ENCODE data around the gene C10orf90. TPM values are rescaled to one million over a fixed set of nuclear protein-coding genes. Genes with fewer than 3 reads are reported as not detected.

C10orf90 gene
- polyA plus RNA-seq, 12 donors: 0.67 to 2.2 (median 0.87) TPM; not detected in 2

DNA sequence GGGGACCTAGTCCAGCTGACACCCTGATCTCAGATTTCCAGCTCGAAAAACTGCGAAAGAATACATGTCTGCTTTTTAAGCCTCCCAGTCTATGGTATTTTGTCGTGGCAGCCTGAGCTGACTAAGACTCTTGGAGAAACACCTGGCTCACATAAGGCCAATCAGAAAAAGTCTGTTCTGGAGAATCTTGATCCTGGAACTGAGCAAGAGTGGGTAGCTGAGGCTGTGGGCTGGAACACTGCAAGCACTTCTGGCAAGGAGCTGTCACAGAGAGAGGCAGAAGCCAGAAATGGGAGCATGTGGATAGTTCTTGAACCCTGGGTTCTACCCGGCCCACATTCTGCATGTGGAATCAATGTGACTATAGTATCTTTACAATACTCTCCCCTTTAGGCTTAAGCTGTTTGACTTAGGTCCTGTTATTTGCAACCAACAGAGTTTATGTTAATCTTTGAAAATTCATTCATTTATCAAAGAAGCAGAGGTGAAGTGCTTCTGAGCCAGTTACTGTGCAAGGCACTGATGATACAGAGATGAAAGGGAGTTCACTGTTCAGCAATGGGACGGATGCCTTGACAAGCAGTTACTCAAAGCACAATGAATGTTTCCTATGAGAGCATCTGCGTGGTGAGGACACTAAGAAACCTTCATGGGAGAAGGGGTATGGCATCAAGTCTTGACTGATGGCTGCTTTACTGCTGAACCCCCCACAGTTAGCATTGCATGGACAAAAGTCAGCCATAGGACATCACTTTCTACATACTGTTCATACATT, 4.4 kb upstream of the C10orf90 start:
- DNase-seq: no peak

GRCh38 chr10:126673565-126673964, 3.1 kb upstream of the C10orf90 start:
- DNase-seq: no peak

GRCh38 chr10:126671402-126671975, 996 bp upstream of the C10orf90 start:
- no peak for DNase-seq

DNA sequence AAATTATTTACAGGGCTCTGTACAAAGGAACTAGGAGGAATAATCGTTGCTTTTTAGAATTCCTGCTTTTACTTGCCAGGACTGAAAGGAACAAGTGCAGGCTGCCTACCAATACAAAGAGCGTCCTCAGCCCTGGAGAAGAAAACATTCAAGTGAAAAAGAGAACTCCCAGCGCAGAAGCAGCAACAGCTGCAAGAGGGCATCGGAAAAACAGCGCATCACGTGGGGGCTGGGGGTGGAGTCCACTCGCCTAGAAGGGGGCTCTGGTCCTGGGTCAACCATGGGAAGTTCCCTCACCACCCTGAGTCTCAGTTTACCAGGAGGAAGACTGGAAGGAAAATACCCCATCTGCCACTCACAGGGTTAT, 385 bp upstream of the C10orf90 start:
- DNase-seq: no peak

DNA sequence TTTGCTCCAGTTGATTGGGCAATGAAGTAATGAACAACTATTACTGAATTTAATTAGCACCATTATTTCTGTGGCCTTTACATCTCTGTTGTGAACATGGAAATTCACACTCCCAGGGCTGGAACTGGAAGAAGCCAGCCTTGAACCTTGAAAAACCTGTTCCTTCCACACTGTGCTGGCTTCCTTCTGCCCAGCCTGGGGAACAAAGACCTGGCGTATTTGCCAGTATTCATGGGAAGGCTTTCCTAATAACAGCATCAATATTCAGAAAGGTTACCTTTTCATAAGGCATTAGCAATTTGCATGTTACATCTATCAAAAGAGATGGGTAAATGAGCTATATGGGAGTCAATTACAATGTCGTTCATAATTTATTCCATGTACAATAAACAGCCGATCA, 1.3 kb downstream of the C10orf90 start:
- no peak for DNase-seq

DNA sequence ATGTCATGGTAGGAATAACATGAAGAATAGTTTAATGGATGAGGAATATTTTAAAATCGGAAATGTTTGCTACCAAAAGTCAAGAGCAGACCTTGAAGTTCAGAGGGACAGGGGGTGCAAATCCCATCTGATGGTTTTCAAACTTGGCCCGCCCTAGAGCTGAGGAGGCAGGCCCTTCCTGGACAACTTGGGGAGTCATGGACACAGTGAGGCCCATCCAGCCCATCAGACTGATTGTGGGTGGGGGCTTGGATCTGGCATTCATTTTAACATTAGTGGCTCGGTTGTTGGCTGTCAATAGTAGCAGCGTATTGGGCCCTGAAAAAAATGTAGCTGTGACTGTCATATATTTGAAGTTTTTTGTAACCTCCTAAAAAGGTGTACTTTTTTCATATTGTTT, 2.0 kb downstream of the C10orf90 start:
- no peak for DNase-seq

GRCh38 chr10:126667568-126667967, 2.9 kb downstream of the C10orf90 start:
- no peak for DNase-seq

DNA sequence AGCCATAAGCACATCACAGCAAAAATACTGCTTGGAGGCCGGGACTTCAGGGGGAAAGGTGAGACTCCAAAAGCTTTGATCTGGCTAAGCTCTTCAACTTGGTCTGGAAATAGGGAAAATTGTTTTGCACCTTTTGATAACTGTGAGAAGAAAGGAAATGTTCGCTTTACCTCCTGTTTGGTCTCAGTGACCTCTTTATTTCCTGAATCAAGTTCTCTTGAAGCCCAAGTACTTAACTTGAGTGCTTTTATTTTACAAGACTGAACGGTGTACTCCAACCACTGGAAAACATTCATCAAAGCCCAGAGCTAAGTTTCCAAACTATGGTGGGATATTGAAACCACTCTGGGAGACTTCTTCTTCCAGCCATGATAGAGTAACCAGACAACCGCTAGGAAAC, 5.3 kb downstream of the C10orf90 start:
- no peak for DNase-seq

- peak; percentile 69 for DNase-seq
Observed at GRCh38 chr10:126663880-126664279, 6.6 kb downstream of the C10orf90 start.

DNA sequence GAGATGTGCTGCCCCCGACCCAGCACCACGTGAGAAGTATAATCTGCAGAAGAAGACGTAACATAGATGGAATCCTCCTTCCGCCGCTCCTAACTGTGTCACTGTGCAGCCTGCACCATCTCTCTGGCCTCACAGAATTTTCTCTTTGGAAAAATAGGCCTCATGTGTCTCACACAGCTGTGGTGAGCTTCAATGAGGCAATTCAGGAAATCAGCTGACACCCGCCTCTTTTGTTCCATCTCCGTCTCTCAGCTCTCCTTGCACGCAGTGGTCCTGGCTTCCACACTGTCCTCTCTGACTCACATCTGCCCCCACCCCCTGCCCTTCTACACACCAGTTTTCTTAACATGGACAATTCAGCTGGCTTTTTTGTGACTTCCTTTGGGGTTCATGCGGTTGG, 7.2 kb downstream of the C10orf90 start:
- DNase-seq: peak; percentile 86

DNA sequence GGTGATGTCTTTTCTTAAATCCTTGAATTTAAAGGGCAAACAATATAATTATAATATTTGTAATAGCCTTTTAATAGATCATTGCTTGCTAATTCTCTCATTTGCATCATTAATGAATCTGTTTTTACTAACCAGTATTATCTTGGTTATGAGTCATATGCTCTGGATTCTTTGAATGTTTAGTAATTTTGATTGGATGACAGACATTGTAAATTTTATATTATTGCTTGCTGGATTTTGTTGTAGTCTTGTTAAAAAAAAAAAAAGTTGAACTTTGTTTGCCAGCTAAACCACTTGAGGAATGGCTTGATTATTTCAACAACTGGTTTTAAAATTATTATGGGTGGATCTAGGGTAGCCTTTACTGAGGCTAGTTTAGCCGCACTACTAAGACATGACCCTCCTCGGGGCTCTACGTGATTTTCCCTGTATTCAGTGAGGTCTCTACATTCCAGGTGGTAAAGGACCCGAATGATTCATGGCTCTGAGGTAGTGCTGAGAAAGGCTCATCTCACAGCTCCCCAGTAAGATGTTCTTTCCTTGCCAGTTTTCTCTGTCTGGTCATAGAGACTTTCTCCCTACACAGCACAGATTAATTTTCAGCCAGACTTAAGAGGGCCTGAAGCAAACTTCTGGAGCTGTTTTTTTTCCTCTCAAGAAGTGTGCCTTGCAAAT, 8.5 kb downstream of the C10orf90 start:
- peak; percentile 58 for DNase-seq

DNA sequence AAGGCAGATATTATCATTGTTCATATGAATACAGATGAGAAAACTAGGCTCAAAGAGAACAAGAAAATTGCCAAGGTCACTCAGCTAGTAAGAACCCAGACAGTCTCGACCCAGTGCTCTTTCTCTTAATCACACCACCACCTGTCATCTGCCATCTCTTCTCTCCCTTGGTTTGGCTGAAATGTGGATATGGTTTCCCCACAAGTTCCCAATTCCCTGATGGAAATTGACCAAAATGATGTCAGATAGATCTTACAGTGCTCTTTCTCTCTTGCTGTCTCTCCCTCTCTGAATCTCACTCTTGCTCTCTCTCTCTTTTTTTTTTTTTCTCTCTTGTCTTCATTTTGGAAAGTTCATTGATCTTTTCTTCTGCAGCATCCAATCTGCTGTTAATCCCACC, 9.1 kb downstream of the C10orf90 start:
- no peak for DNase-seq

GRCh38 chr10:126659750-126660149, 10.7 kb downstream of the C10orf90 start:
- DNase-seq: no peak

- DNase-seq: no peak
Observed at GRCh38 chr10:126658928-126659327, 11.6 kb downstream of the C10orf90 start.

DNA sequence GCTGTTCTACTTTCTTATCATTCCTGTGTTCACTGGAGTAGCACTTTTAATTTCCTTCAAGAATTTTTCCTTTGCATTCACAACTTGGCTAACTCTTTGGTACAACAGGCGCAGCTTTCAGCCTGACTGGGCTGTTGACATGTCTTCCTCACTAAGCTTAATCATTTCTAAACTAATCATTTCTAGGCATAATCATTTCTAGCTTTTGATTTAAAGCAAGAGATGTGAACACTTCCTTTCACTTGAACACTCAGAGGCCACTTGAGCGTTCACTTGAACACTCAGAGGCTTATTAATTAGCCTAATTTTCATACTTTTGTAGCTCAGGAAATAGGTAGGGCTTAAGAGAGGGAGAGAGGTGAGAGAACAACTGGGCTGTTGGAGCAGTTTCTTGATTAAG, 15.9 kb downstream of the C10orf90 start:
- DNase-seq: no peak

DNA sequence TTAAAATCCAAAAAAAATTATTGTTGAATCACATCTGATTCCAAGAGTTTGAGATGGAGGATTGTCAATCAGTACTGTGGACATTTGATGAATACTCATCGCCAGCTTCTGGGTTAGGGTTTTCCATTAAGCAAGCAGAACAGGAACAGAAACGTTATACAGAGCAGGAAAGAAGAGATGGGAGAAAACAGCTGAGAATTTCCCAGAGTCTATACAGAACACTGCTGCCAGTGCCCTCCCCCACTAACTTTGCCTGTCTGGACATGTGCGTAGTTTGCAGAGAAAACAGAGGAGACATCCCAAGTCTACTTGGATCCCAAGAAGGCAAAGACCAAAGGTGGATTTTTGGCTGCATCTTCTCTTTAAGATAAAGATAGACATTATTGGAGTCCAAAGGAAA, 19.0 kb downstream of the C10orf90 start:
- DNase-seq: no peak

DNA sequence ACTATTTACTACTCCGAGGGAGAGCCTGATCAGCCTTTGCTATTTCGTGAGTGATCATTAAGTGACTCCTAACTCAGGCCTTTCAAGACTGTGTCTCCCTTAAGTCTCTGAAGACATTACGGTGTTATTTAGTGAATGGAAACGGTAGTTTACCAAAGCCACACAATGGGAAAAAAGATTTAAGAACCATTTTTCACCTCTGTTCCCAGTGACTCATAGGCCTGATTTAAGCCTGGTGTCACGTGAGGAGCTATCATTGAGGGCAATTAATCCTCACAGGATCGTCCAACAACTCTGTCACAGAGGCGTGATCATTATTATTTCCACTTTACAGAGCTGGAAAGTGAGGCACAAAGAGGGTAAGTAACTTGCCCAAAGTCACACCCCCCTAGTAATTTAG, 20.3 kb downstream of the C10orf90 start:
- no peak for DNase-seq

- no peak for DNase-seq
Observed at GRCh38 chr10:126647116-126647515, 23.4 kb downstream of the C10orf90 start.

GRCh38 chr10:126646110-126646509, 24.4 kb downstream of the C10orf90 start:
- no peak for DNase-seq

GRCh38 chr10:126640401-126640800, 30.1 kb downstream of the C10orf90 start:
- no peak for DNase-seq

DNA sequence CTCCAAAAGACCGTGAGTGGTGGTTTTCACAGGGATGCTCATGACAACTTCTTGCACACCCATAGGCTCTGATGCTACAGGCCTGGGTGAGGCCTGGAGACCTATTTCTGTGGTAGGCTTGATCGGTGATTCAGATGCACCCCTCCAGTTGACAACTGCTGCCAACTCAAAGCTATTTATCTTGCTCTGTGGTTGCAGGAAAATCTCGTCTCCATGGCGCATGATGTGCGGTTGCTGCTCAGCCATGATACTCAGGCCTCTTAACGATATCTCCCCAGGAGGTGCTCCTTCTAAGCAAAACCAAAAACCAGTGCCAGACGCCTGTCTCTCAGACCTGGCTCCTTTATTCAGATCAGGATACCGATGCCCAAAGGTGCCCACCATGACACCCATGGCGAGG, 31.4 kb downstream of the C10orf90 start:
- no peak for DNase-seq

DNA sequence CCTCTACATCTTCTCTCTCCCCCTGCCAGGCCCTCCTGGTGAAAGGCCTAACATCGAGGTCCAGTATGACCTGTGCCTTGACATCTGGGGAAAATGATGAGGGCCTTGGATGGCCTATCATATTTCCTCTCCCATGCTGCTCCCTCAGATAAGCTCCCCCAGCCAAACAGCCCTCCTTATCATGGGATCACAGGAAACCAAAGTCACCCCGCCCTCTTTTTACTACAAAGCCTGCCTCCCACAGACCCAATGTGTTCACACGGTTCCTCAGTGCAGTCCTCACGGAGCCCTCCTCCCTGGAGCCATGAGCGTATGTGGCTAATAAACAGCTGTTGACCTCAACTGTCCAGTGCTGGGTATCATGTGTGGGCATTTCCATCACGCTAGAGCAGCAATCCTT, 32.0 kb downstream of the C10orf90 start:
- no peak for DNase-seq

GRCh38 chr10:126637501-126637900, 33.0 kb downstream of the C10orf90 start:
- no peak for DNase-seq
